Hepatocyte (in vitro differentiated cells): ENCODE results near the gene BMP6.

Experiments used
- EZH2 ChIP-seq: fragments of 200-600 bp; sonication (generic); IDR thresholded peaks from 2 replicates; pipeline ENCODE4 v1.6.1; 2016; ENCODE audit warnings: antibody characterized with exemption, mild to moderate bottlenecking, borderline replicate concordance
- EZH2phosphoT487 ChIP-seq: fragments of 200-600 bp; sonication (generic); IDR thresholded peaks from one replicate; pipeline ENCODE4 v1.6.1; 2018; ENCODE audit warnings: antibody characterized with exemption, mild to moderate bottlenecking, low read depth, moderate library complexity; ENCODE audit not compliant: unreplicated experiment, severe bottlenecking
- TF ChIP-seq, protein P1 (sequence below): fragments of 200-600 bp; sonication (generic); IDR thresholded peaks from 2 replicates; pipeline ENCODE4 v1.5.1; 2016; ENCODE audit warnings: antibody characterized with exemption, mild to moderate bottlenecking; ENCODE audit not compliant: poor library complexity

DNA sequence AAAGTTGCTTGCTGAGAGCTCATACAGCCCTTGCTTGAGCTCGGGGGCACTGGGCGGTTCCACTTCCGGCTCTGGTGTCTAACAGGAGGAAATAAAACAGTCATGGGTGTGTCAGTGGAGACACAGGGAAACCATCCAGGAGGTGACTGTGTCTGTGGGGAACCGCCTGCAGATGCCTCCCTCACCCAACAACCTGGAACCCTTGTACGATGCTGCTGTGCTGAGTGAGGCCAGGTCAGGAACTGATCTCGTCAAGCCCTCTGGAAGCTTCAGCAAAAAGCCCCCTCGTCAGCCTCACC is 169.2 kb downstream of the BMP6 start:
- TF ChIP-seq, protein P1, sequence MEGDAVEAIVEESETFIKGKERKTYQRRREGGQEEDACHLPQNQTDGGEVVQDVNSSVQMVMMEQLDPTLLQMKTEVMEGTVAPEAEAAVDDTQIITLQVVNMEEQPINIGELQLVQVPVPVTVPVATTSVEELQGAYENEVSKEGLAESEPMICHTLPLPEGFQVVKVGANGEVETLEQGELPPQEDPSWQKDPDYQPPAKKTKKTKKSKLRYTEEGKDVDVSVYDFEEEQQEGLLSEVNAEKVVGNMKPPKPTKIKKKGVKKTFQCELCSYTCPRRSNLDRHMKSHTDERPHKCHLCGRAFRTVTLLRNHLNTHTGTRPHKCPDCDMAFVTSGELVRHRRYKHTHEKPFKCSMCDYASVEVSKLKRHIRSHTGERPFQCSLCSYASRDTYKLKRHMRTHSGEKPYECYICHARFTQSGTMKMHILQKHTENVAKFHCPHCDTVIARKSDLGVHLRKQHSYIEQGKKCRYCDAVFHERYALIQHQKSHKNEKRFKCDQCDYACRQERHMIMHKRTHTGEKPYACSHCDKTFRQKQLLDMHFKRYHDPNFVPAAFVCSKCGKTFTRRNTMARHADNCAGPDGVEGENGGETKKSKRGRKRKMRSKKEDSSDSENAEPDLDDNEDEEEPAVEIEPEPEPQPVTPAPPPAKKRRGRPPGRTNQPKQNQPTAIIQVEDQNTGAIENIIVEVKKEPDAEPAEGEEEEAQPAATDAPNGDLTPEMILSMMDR = no peak
- TF ChIP-seq EZH2phosphoT487 (no peak), EZH2 (no peak)
